HepG2 (cell line): ENCODE measurements around the gene POLR2H. TPM values are rescaled to one million over a fixed set of nuclear protein-coding genes. Genes with fewer than 3 reads are reported as not detected.

Source experiments
- AHDC1 ChIP-seq: sonication (generic); formaldehyde crosslinking; IDR thresholded peaks from 2 replicates; pipeline ENCODE4 v1.5.1; 2020; ENCODE audit warnings: mild to moderate bottlenecking, missing genetic modification reagents, borderline replicate concordance
- BRD4 ChIP-seq: sonication (generic); formaldehyde crosslinking; IDR thresholded peaks from 2 replicates; pipeline ENCODE4 v1.4.0; 2020; ENCODE audit warnings: missing genetic modification reagents
- CEBPB ChIP-seq: IDR thresholded peaks from 2 replicates; pipeline ENCODE4 v1.6.1; 2011; ENCODE audit warnings: low read depth, low read length, improper control_type of control experiment, borderline replicate concordance
- CHCHD3 ChIP-seq: sonication (generic); formaldehyde crosslinking; IDR thresholded peaks from 2 replicates; pipeline ENCODE4 v1.8.0; 2022; ENCODE audit warnings: mild to moderate bottlenecking, missing genetic modification reagents, moderate library complexity
- DMAP1 ChIP-seq: IDR thresholded peaks from 2 replicates; pipeline ENCODE4 v1.6.1; 2016
- ETV5 ChIP-seq: IDR thresholded peaks from 2 replicates; pipeline ENCODE4 v1.6.1; 2018; ENCODE audit warnings: missing biosample characterization, missing genetic modification reagents, inconsistent platforms, borderline replicate concordance
- FOXM1 ChIP-seq: sonication (generic); formaldehyde crosslinking; IDR thresholded peaks from 2 replicates; pipeline ENCODE4 v1.5.0; 2020; ENCODE audit warnings: missing genetic modification reagents
- HINFP ChIP-seq: sonication (generic); formaldehyde crosslinking; IDR thresholded peaks from 2 replicates; pipeline ENCODE4 v1.4.0; 2020; ENCODE audit warnings: low read depth, mild to moderate bottlenecking, missing genetic modification reagents
- KAT7 ChIP-seq: IDR thresholded peaks from 2 replicates; pipeline ENCODE4 v1.6.1; 2018; ENCODE audit warnings: borderline replicate concordance, missing compliant biosample characterization
- MTA1 ChIP-seq: sonication (generic); formaldehyde crosslinking; IDR thresholded peaks from 2 replicates; pipeline ENCODE4 v1.4.0; 2020; ENCODE audit warnings: missing genetic modification reagents, mild to moderate bottlenecking, borderline replicate concordance
- RAD21 ChIP-seq: fragments of 450-650 bp; formaldehyde crosslinking; IDR thresholded peaks from 2 replicates; pipeline ENCODE4 v1.5.0; 2020; ENCODE audit warnings: mild to moderate bottlenecking
- SNAI1 ChIP-seq: sonication (generic); formaldehyde crosslinking; IDR thresholded peaks from 2 replicates; pipeline ENCODE4 v1.5.0; 2020; ENCODE audit warnings: mild to moderate bottlenecking, missing genetic modification reagents, borderline replicate concordance
- ZFP36L2 ChIP-seq: sonication (generic); formaldehyde crosslinking; IDR thresholded peaks from 2 replicates; pipeline ENCODE4 v1.4.0; 2020; ENCODE audit warnings: missing genetic modification reagents
- ZNF205 ChIP-seq: IDR thresholded peaks from 2 replicates; pipeline ENCODE4 v1.6.1; 2018; ENCODE audit warnings: missing biosample characterization, missing genetic modification reagents
- ZNF343 ChIP-seq: sonication (generic); formaldehyde crosslinking; IDR thresholded peaks from 2 replicates; pipeline ENCODE4 v1.4.0; 2020; ENCODE audit warnings: mild to moderate bottlenecking, missing genetic modification reagents
- ZNF670 ChIP-seq: sonication (generic); formaldehyde crosslinking; IDR thresholded peaks from 2 replicates; pipeline ENCODE4 v1.8.0; 2022; ENCODE audit warnings: mild to moderate bottlenecking, missing genetic modification reagents, borderline replicate concordance
- ZNF674 ChIP-seq: sonication (generic); formaldehyde crosslinking; IDR thresholded peaks from 2 replicates; pipeline ENCODE4 v1.5.0; 2020; ENCODE audit warnings: low read depth, mild to moderate bottlenecking, missing genetic modification reagents
- polyA plus RNA-seq, 8 experiments: library from polyadenylated mRNA; depleted of rRNA in 3 of 8; stranded (reverse) in 7 of 8; unstranded in 1 of 8; fragments of >200 nt; fragmentation: Illumina TruSeq in 4 of 8; extraction: Trizol in 4 of 8; gene quantifications; 2 replicates each; pipeline versions ENCODE4 v1.2.1 to v1.2.3, GENCODE V29; 2011 to 2016; ENCODE audit warnings: low read depth in 4 of 8, missing spikeins in 1 of 8, mixed read lengths in 1 of 8; ENCODE audit not compliant: insufficient read depth in 1 of 8
- total RNA-seq, 5 experiments: library from RNA; depleted of rRNA; stranded (reverse); fragments of >200 nt; fragmentation: Illumina TruSeq; extraction: Trizol; gene quantifications; 2 replicates each; pipeline ENCODE4 v1.2.3, GENCODE V29; 2016; ENCODE audit warnings: low read depth in 1 of 5
- TF ChIP-seq, protein P1 (sequence below): sonication (generic); formaldehyde crosslinking; IDR thresholded peaks from 2 replicates; pipeline ENCODE4 v1.4.0; 2020; ENCODE audit warnings: missing genetic modification reagents
- TF ChIP-seq, protein P2 (sequence below): sonication (generic); formaldehyde crosslinking; IDR thresholded peaks from 2 replicates; pipeline ENCODE4 v1.4.0; 2020; ENCODE audit warnings: missing genetic modification reagents

The POLR2H gene
- total and polyA plus RNA-seq, 2 of the 13 experiments (the other 11 are each of a cell fraction or from before 2014, with no cell fraction given) = 118 to 194 TPM

DNA sequence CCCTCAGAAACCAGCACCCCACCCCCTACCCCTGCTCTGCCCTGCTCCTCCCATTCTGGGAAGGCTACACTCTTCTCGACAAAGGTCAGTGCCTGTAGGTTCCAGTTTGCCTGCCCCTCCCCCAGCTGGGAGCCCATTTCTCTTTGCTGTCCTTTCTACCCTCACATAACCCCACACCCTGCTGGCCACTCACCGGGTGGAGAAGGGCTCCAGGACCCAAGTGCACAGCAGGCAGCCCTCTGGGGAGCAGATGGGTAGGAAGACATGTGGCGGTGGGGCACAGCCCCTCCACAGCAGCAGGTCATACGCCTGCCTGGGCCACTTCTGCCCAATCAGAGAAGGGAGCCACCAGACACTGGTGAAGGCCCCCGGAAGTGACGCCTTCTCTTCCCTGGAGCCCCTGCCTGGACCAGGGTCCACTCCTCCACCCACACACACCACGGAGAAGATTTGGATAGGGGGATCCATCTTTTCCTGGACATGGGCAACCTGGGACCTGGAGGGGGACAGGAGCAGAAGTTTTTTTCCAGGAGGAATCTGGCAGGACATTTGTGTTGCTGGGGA is 16.5 kb downstream of the POLR2H start, which contains the start of gene THPO (continued):
- TF ChIP-seq HINFP (peak; percentile 80; the same call in 1 of the 2 replicates), CHCHD3 (CRISPR knock-in tag) (peak; percentile 59; the same call in 1 of the 2 replicates), SNAI1 (CRISPR knock-in tag) (no peak), ZNF343 (no peak), MTA1 (CRISPR knock-in tag) (peak; percentile 58), BRD4 (CRISPR knock-in tag) (0 out of 2 replicates have a peak, but pooled peaks have one; percentile 37), ZNF674 (CRISPR knock-in tag) (no peak), ZNF670 (no peak), FOXM1 (CRISPR knock-in tag) (no peak), DMAP1 (CRISPR knock-in tag) (peak; percentile 96), CEBPB (no peak), ZNF205 (CRISPR knock-in tag) (no peak), RAD21 (no peak), AHDC1 (no peak), ZFP36L2 (CRISPR knock-in tag) (no peak), ETV5 (CRISPR knock-in tag) (peak; percentile 86), KAT7 (CRISPR knock-in tag) (no peak)
- TF ChIP-seq, protein P1, sequence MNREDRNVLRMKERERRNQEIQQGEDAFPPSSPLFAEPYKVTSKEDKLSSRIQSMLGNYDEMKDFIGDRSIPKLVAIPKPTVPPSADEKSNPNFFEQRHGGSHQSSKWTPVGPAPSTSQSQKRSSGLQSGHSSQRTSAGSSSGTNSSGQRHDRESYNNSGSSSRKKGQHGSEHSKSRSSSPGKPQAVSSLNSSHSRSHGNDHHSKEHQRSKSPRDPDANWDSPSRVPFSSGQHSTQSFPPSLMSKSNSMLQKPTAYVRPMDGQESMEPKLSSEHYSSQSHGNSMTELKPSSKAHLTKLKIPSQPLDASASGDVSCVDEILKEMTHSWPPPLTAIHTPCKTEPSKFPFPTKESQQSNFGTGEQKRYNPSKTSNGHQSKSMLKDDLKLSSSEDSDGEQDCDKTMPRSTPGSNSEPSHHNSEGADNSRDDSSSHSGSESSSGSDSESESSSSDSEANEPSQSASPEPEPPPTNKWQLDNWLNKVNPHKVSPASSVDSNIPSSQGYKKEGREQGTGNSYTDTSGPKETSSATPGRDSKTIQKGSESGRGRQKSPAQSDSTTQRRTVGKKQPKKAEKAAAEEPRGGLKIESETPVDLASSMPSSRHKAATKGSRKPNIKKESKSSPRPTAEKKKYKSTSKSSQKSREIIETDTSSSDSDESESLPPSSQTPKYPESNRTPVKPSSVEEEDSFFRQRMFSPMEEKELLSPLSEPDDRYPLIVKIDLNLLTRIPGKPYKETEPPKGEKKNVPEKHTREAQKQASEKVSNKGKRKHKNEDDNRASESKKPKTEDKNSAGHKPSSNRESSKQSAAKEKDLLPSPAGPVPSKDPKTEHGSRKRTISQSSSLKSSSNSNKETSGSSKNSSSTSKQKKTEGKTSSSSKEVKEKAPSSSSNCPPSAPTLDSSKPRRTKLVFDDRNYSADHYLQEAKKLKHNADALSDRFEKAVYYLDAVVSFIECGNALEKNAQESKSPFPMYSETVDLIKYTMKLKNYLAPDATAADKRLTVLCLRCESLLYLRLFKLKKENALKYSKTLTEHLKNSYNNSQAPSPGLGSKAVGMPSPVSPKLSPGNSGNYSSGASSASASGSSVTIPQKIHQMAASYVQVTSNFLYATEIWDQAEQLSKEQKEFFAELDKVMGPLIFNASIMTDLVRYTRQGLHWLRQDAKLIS (CRISPR knock-in tag) = no peak
- TF ChIP-seq, protein P2, sequence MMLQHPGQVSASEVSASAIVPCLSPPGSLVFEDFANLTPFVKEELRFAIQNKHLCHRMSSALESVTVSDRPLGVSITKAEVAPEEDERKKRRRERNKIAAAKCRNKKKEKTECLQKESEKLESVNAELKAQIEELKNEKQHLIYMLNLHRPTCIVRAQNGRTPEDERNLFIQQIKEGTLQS = no peak
